COLO668 (cell line): ENCODE measurements around the gene ERAP2.

Experiments
- DNase-seq: peaks from one replicate; lab custom pipeline; 2025; ENCODE audit not compliant: unreplicated experiment; lab: John Stamatoyannopoulos, UW

ERAP2 gene

GRCh38 chr5:96932026-96932425 lies 55.7 kb downstream of the ERAP2 start:
- no peak for DNase-seq

- peak; percentile 31 for DNase-seq
These were observed 57.7 kb downstream of the ERAP2 start for GRCh38 chr5:96933764-96934707.

- DNase-seq, result peak; percentile 93
These were observed 58.6 kb downstream of the ERAP2 start for GRCh38 chr5:96934708-96935558.

GRCh38 chr5:96935559-96936430 lies 59.5 kb downstream of the ERAP2 start, which contains the start of gene LNPEP:
Gene LNPEP, plus strand, starts transcription at chr5:96936080. Its CDS starts 76 bp downstream, at chr5:96936156.
- DNase-seq, result peak; percentile 94

GRCh38 chr5:96936431-96937320 lies 60.4 kb downstream of the ERAP2 start:
- DNase-seq, result peak; percentile 27

GRCh38 chr5:96940586-96940985 lies 64.3 kb downstream of the ERAP2 start:
- DNase-seq, result no peak

GRCh38 chr5:96941140-96941539 lies 64.8 kb downstream of the ERAP2 start:
- DNase-seq, result no peak

GRCh38 chr5:96942078-96942477 lies 65.8 kb downstream of the ERAP2 start:
- no peak for DNase-seq

- no peak for DNase-seq
These were observed 66.6 kb downstream of the ERAP2 start for GRCh38 chr5:96942911-96943310.

- DNase-seq, result no peak
These were observed 67.5 kb downstream of the ERAP2 start for GRCh38 chr5:96943799-96944198.

- DNase-seq, result no peak
These were observed 69.0 kb downstream of the ERAP2 start for GRCh38 chr5:96945144-96945897.

GRCh38 chr5:96946381-96946780 lies 70.1 kb downstream of the ERAP2 start:
- DNase-seq, result no peak

GRCh38 chr5:96952118-96952750 lies 75.9 kb downstream of the ERAP2 start:
- no peak for DNase-seq

- DNase-seq, result no peak
These were observed 76.9 kb downstream of the ERAP2 start for GRCh38 chr5:96952974-96953730.

- DNase-seq, result no peak
These were observed 81.2 kb downstream of the ERAP2 start for GRCh38 chr5:96957254-96958049.

- DNase-seq, result no peak
These were observed 82.7 kb downstream of the ERAP2 start for GRCh38 chr5:96958977-96959376.

GRCh38 chr5:96961053-96961452 lies 84.8 kb downstream of the ERAP2 start:
- no peak for DNase-seq
